Activated effector memory CD4-positive, alpha-beta T cell treated with Interleukin-2 at 50 U/mL for 16 hours (primary cell): Measurements from ENCODE around the gene LYL1.
A peak's percentile ranks its signal among the peaks of the same experiment; 100 is the strongest.
"Not testable (repeated sequence)": the region's sequence is repeated elsewhere in the genome, so short reads cannot be mapped to it uniquely, and the experiment has no call there.

Experiments used
- DNase-seq: peaks from one replicate; pipeline ENCODE4 v3.0.0-alpha.2; 2020

LYL1 gene

GRCh38 chr19:13102666-13103580 lies at the start of gene LYL1:
TSS of gene LYL1 (minus strand) at chr19:13102858. CDS start at chr19:13101171, 1,687 bp downstream.
- no peak for DNase-seq

GRCh38 chr19:13151605-13152355 lies 49.1 kb upstream of the LYL1 start:
- peak; percentile 93 for DNase-seq

GRCh38 chr19:13150931-13151604 lies 48.4 kb upstream of the LYL1 start:
- no peak for DNase-seq

- DNase-seq, result peak; percentile 91
Measured at GRCh38 chr19:13150187-13150930, 47.7 kb upstream of the LYL1 start, which contains the start of the genes IER2 and STX10. TSS of gene IER2 (plus strand) at chr19:13150411. CDS start at chr19:13153187, 2,776 bp downstream. TSS of gene STX10 (minus strand) at chr19:13150375. CDS start at chr19:13150173, 202 bp downstream.

- no peak for DNase-seq
Measured at GRCh38 chr19:13149628-13150186, 47.0 kb upstream of the LYL1 start.

- not testable (repeated sequence) for DNase-seq
Measured at GRCh38 chr19:13149173-13149627, 46.5 kb upstream of the LYL1 start.

GRCh38 chr19:13146763-13147563 lies 44.3 kb upstream of the LYL1 start:
- no peak for DNase-seq

- DNase-seq, result no peak
Measured at GRCh38 chr19:13139633-13140311, 37.1 kb upstream of the LYL1 start.

GRCh38 chr19:13138916-13139198 lies 36.2 kb upstream of the LYL1 start:
- DNase-seq, result no peak

GRCh38 chr19:13138171-13138915 lies 35.7 kb upstream of the LYL1 start:
- DNase-seq, result no peak

- no peak for DNase-seq
Measured at GRCh38 chr19:13137290-13137794, 34.7 kb upstream of the LYL1 start.

GRCh38 chr19:13135068-13136062 lies 32.7 kb upstream of the LYL1 start:
- DNase-seq, result no peak

GRCh38 chr19:13134626-13135025 lies 32.0 kb upstream of the LYL1 start:
- no peak for DNase-seq

GRCh38 chr19:13133241-13133870 lies 30.7 kb upstream of the LYL1 start:
- DNase-seq, result no peak

GRCh38 chr19:13132471-13133180 lies 30.0 kb upstream of the LYL1 start:
- DNase-seq, result peak; percentile 47

GRCh38 chr19:13130886-13131490 lies 28.3 kb upstream of the LYL1 start:
- no peak for DNase-seq

- no peak for DNase-seq
Measured at GRCh38 chr19:13129384-13129783, 26.7 kb upstream of the LYL1 start.
